ENCODE results near the gene GRM5.
"Not testable (repeated sequence)": the region's sequence is repeated elsewhere in the genome, so short reads cannot be mapped to it uniquely, and the experiment has no call there.

DNA sequence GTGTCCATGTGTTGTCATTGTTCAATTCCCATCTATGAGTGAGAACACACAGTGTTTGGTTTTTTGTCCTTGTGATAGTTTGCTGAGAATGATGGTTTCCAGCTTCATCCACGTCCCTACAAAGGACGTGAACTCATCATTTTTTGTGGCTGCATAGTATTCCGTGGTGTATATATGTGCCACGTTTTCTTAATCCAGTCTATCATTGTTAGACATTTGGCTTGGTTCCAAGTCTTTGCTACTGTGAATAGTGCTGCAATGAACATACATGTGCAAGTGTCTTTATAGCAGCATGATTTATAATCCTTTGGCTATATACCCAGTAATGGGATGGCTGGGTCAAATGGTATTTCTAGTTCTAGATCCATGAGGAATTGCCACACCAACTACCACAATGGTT is 607.7 kb downstream of the GRM5 start:
- TF ChIP-seq, protein P1, sequence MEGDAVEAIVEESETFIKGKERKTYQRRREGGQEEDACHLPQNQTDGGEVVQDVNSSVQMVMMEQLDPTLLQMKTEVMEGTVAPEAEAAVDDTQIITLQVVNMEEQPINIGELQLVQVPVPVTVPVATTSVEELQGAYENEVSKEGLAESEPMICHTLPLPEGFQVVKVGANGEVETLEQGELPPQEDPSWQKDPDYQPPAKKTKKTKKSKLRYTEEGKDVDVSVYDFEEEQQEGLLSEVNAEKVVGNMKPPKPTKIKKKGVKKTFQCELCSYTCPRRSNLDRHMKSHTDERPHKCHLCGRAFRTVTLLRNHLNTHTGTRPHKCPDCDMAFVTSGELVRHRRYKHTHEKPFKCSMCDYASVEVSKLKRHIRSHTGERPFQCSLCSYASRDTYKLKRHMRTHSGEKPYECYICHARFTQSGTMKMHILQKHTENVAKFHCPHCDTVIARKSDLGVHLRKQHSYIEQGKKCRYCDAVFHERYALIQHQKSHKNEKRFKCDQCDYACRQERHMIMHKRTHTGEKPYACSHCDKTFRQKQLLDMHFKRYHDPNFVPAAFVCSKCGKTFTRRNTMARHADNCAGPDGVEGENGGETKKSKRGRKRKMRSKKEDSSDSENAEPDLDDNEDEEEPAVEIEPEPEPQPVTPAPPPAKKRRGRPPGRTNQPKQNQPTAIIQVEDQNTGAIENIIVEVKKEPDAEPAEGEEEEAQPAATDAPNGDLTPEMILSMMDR (IDR thresholded peaks at IDR 0.05; ENCODE audit: low read depth, low read length, missing input control) = not testable (repeated sequence)
- TF ChIP-seq TAF1 (conservative IDR thresholded peaks at IDR 0.05); RXRA (IDR thresholded peaks at IDR 0.05); JUND (IDR thresholded peaks at IDR 0.05): not testable (repeated sequence)
